Omental fat pad (tissue), 4 donors: ENCODE data around the gene ATP9B. TPM values are rescaled to one million over a fixed set of nuclear protein-coding genes. Genes with fewer than 3 reads are reported as not detected.

Experiments
- ATAC-seq: fragments of 150-250 bp; one replicate; pipeline ENCODE4 v1.9.1; 2016; ENCODE audit warnings: mild to moderate bottlenecking, moderate library complexity; ENCODE audit not compliant: low FRiP score
- DNase-seq: peaks from one replicate; pipeline ENCODE4 v3.0.0-alpha.2; 2019; ENCODE audit warnings: low spot score
- CTCF ChIP-seq, 3 donors: fragments of 450-650 bp; IDR thresholded peaks; one replicate each; pipeline ENCODE4 v1.5.1; 2016 to 2017; ENCODE audit warnings: antibody characterized with exemption in 3 of 3, mild to moderate bottlenecking in 3 of 3, moderate library complexity in 2 of 3
- total RNA-seq, 4 donors: library from RNA; depleted of rRNA; stranded (reverse); fragments of >200 nt; gene quantifications; one replicate each; pipeline ENCODE4 v1.1.0, GENCODE V29; 2016

The ATP9B gene
- total RNA-seq, 4 donors from 2014 or later = 28.8 to 47.3 (median 39.8) TPM

GRCh38 chr18:79309614-79310358, 240.6 kb downstream of the ATP9B start:
- ATAC-seq (no peak), DNase-seq (no peak)
- no peak for TF ChIP-seq CTCF (IDR thresholded peaks at IDR 0.05)

- no peak for ATAC-seq
- no peak for DNase-seq
- no peak for TF ChIP-seq CTCF (IDR thresholded peaks at IDR 0.05)
Observed at GRCh38 chr18:79314838-79315388, 245.7 kb downstream of the ATP9B start.

GRCh38 chr18:79315596-79315995, 246.4 kb downstream of the ATP9B start:
- DNase-seq = no peak
- no peak for ATAC-seq
- no peak for TF ChIP-seq CTCF (IDR thresholded peaks at IDR 0.05)

- TF ChIP-seq CTCF (IDR thresholded peaks at IDR 0.05) = no peak
- DNase-seq = no peak
- no peak for ATAC-seq
Observed at GRCh38 chr18:79317703-79318102, 248.5 kb downstream of the ATP9B start.

GRCh38 chr18:79318142-79318673, 249.0 kb downstream of the ATP9B start:
- DNase-seq = no peak
- no peak for TF ChIP-seq CTCF (IDR thresholded peaks at IDR 0.05)
- no peak for ATAC-seq

- ATAC-seq (no peak), DNase-seq (no peak)
- no peak for TF ChIP-seq CTCF (IDR thresholded peaks at IDR 0.05)
Observed at GRCh38 chr18:79320216-79320850, 251.1 kb downstream of the ATP9B start.
